Hepatocyte (in vitro differentiated cells): ENCODE data around the gene ZNF845. TPM values are rescaled to one million over a fixed set of nuclear protein-coding genes. Genes with fewer than 3 reads are reported as not detected.

Experiments
- DNase-seq: peaks from one replicate; pipeline ENCODE4 v3.0.0-alpha.2; 2016; ENCODE audit warnings: low spot score
- H2AFZ ChIP-seq: fragments of 200-600 bp; sonication (generic); 2 replicates; pipeline ENCODE4 v1.6.0; 2016; ENCODE audit warnings: antibody characterized with exemption, mild to moderate bottlenecking
- H3K27ac ChIP-seq: fragments of 200-600 bp; sonication (generic); 2 replicates; pipeline ENCODE4 v1.5.1; 2016; ENCODE audit warnings: mild to moderate bottlenecking
- H3K27me3 ChIP-seq: fragments of 200-600 bp; sonication (generic); 2 replicates; pipeline ENCODE4 v1.6.1; 2016
- H3K36me3 ChIP-seq: fragments of 200-600 bp; sonication (generic); replicated peaks from 2 replicates; pipeline ENCODE4 v1.5.1; 2016; ENCODE audit warnings: low read depth; ENCODE audit not compliant: insufficient read depth
- H3K4me1 ChIP-seq: fragments of 200-600 bp; sonication (generic); 2 replicates; pipeline ENCODE4 v1.5.1; 2016; ENCODE audit warnings: mild to moderate bottlenecking, moderate library complexity; ENCODE audit not compliant: insufficient read depth
- H3K4me2 ChIP-seq: fragments of 200-600 bp; sonication (generic); 2 replicates; pipeline ENCODE4 v1.6.0; 2016
- H3K4me3 ChIP-seq: fragments of 200-600 bp; sonication (generic); 2 replicates; pipeline ENCODE4 v1.5.1; 2016; ENCODE audit warnings: mild to moderate bottlenecking
- H3K79me2 ChIP-seq: fragments of 200-600 bp; sonication (generic); 2 replicates; pipeline ENCODE4 v1.6.0; 2017; ENCODE audit warnings: mild to moderate bottlenecking
- H3K9me2 ChIP-seq: fragments of 200-600 bp; sonication (generic); replicated peaks from 2 replicates; pipeline ENCODE4 v1.6.0; 2017; ENCODE audit warnings: mild to moderate bottlenecking; ENCODE audit not compliant: insufficient read depth
- H3K9me3 ChIP-seq: fragments of 200-600 bp; sonication (generic); 2 replicates; pipeline ENCODE4 v1.5.1; 2016; ENCODE audit warnings: low read depth, mild to moderate bottlenecking
- H4K20me1 ChIP-seq: fragments of 200-600 bp; sonication (generic); 2 replicates; pipeline ENCODE4 v1.6.0; 2016; ENCODE audit warnings: mild to moderate bottlenecking; ENCODE audit not compliant: insufficient read depth, poor library complexity, severe bottlenecking
- EZH2 ChIP-seq: fragments of 200-600 bp; sonication (generic); IDR thresholded peaks from 2 replicates; pipeline ENCODE4 v1.6.1; 2016; ENCODE audit warnings: antibody characterized with exemption, mild to moderate bottlenecking, borderline replicate concordance
- EZH2phosphoT487 ChIP-seq: fragments of 200-600 bp; sonication (generic); IDR thresholded peaks from one replicate; pipeline ENCODE4 v1.6.1; 2018; ENCODE audit warnings: antibody characterized with exemption, mild to moderate bottlenecking, low read depth, moderate library complexity; ENCODE audit not compliant: unreplicated experiment, severe bottlenecking
- WGBS: methylation state at CpG from one replicate; pipeline ENCODE4 v1.1.6; 2016; ENCODE audit warnings: low lambda C conversion rate; ENCODE audit errors: missing lambda C conversion rate; 5-methylcytosine and 5-hydroxymethylcytosine counted together
- polyA plus RNA-seq: library from polyadenylated mRNA; unstranded; fragments of >200 nt; fragmentation: Nextera tagmentation; extraction: Ambion mirVana; gene quantifications from 2 replicates; pipeline ENCODE4 v1.2.1, GENCODE V29; 2016
- total RNA-seq: library from RNA; depleted of rRNA; stranded (reverse); fragments of >200 nt; gene quantifications from 2 replicates; pipeline ENCODE4 v1.2.3, GENCODE V29; 2014
- TF ChIP-seq, protein P1 (sequence below): fragments of 200-600 bp; sonication (generic); IDR thresholded peaks from 2 replicates; pipeline ENCODE4 v1.5.1; 2016; ENCODE audit warnings: antibody characterized with exemption, mild to moderate bottlenecking; ENCODE audit not compliant: poor library complexity

ZNF845 gene
- total and polyA plus RNA-seq, 2 experiments from 2014 or later, result 1.7 to 6.1 TPM

DNA sequence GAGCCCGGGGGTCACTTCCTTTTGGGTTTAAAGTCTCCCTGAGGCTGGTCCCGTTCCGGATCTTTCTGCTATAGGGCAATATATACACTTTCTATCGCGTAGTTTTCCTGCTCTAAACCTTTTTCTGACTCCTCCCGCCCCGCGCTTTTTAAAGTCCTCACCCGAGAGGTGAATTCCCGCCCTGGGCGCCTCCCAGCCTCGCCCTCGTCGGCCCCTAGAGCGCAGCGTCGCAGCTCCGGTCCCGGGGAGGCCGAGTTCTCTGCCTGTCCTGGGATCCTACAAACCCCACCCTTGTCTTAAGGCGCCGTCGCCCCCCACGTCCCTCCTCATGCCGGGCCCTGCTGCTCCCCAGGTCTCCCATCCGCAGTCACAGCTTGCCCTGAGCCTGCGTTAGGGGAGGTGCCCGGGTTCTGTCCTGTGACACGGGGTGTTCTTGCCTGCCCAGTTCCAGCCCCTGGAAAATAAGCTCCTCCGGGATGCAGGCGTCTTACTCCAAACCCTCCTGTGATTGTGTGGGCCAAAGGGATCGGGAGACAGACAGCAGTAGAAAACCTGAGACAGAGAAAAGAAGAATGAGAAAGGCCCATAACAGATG, 32.4 kb downstream of the ZNF845 start:
- no peaks in the 10 kb centered on the region for H3K9me2 ChIP-seq
- H3K4me1 ChIP-seq, result peaks cover 6% of the 10 kb centered on the region
- no peaks in the 10 kb centered on the region for H3K27me3 ChIP-seq
- no peaks in the 10 kb centered on the region for H3K9me3 ChIP-seq
- peak overlapping the region; percentile 73 for H3K4me3 ChIP-seq
- no peaks in the 10 kb centered on the region for H3K36me3 ChIP-seq
- TF ChIP-seq EZH2, result no peak
- TF ChIP-seq, protein P1, sequence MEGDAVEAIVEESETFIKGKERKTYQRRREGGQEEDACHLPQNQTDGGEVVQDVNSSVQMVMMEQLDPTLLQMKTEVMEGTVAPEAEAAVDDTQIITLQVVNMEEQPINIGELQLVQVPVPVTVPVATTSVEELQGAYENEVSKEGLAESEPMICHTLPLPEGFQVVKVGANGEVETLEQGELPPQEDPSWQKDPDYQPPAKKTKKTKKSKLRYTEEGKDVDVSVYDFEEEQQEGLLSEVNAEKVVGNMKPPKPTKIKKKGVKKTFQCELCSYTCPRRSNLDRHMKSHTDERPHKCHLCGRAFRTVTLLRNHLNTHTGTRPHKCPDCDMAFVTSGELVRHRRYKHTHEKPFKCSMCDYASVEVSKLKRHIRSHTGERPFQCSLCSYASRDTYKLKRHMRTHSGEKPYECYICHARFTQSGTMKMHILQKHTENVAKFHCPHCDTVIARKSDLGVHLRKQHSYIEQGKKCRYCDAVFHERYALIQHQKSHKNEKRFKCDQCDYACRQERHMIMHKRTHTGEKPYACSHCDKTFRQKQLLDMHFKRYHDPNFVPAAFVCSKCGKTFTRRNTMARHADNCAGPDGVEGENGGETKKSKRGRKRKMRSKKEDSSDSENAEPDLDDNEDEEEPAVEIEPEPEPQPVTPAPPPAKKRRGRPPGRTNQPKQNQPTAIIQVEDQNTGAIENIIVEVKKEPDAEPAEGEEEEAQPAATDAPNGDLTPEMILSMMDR, result no peak
- no peak for TF ChIP-seq EZH2phosphoT487
- DNase-seq, result peak; percentile 65
- H4K20me1 ChIP-seq, result no peaks in the 10 kb centered on the region
- WGBS, result 0% methylated on average over 21 of the region's 32 CpGs
- H2AFZ ChIP-seq, result peak overlapping the region; percentile 99
- H3K79me2 ChIP-seq, result peaks cover 18% of the 10 kb centered on the region
- peak overlapping the region; percentile 89 for H3K27ac ChIP-seq
- peak overlapping the region; percentile 79 for H3K4me2 ChIP-seq

DNA sequence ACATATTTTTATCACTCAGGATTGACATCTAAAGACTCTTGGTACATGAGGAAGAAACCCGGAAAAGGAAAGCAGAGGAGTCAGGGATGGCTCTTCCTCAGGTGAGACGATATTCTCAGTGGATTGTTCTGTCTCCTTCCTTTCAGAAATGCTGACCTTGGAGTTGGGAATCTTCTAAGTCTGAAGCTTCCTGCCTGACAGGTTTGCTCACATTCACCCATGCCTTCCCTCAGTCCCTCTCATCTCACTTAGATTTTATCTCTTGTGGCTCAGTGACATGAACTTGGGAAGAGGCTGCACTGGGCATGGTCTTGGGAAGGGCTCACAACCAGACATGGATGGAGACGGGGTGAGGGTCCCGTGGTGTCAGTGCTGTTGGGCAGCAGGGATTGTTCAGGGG, 38.6 kb downstream of the ZNF845 start:
- WGBS, result 80% methylated on average over 4 of the region's 4 CpGs
- no peak overlapping the region for H3K27ac ChIP-seq
- peaks cover 18% of the 10 kb centered on the region for H3K79me2 ChIP-seq
- H3K27me3 ChIP-seq, result no peaks in the 10 kb centered on the region
- H2AFZ ChIP-seq, result no peak overlapping the region
- no peak overlapping the region for H3K4me3 ChIP-seq
- no peaks in the 10 kb centered on the region for H3K9me3 ChIP-seq
- H3K4me1 ChIP-seq, result no peaks in the 10 kb centered on the region
- no peak for DNase-seq
- no peaks in the 10 kb centered on the region for H3K9me2 ChIP-seq
- no peaks in the 10 kb centered on the region for H3K36me3 ChIP-seq
- no peaks in the 10 kb centered on the region for H4K20me1 ChIP-seq
- no peak overlapping the region for H3K4me2 ChIP-seq
- TF ChIP-seq EZH2phosphoT487 (no peak), EZH2 (no peak)
- TF ChIP-seq, protein P1, result no peak

DNA sequence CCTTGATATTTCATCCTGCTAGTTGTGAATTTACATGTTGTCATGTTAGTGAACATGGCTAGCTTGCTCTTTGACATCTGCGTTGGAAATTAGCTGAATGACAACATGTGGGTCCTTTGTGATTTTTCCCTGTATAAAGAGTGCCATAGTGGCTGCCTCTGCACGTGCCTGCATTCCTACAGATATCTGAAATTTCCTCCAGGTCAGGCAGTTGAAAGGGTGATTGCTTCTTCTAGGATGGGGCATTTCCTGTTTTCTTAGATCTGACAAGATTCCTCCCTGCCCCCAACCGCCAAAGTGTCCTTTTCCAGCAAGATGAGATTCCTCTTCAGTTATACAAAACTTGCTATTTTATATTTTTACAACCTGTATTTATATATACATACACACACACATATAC, 40.7 kb downstream of the ZNF845 start:
- H3K27ac ChIP-seq, result no peak overlapping the region
- WGBS, result 63% methylated on average over 3 of the region's 3 CpGs

More for the DNA sequence above, 40.7 kb downstream of the ZNF845 start:
- DNase-seq, result no peak
- Histone ChIP-seq H3K79me2 (peaks cover under 1% of the 10 kb centered on the region), H3K4me2 (no peak overlapping the region), H4K20me1 (no peaks in the 10 kb centered on the region), H3K9me3 (no peaks in the 10 kb centered on the region), H3K4me3 (no peak overlapping the region), H3K36me3 (peaks cover 2% of the 10 kb centered on the region), H3K27me3 (no peaks in the 10 kb centered on the region), H2AFZ (no peak overlapping the region), H3K9me2 (no peaks in the 10 kb centered on the region), H3K4me1 (no peaks in the 10 kb centered on the region)
- TF ChIP-seq EZH2phosphoT487, result no peak
- TF ChIP-seq EZH2, result no peak
- TF ChIP-seq, protein P1, result no peak
